Measurements from ENCODE around the gene TNFRSF14.
"Not testable (repeated sequence)": the region's sequence is repeated elsewhere in the genome, so short reads cannot be mapped to it uniquely, and the experiment has no call there.

The TNFRSF14 gene

GRCh38 chr1:2554621-2555387 is 1.4 kb upstream of the TNFRSF14 start:
- DNase-seq: peak; percentile 44

- DNase-seq: peak; percentile 65
Observed at GRCh38 chr1:2555634-2556276, 416 bp upstream of the TNFRSF14 start.

DNA sequence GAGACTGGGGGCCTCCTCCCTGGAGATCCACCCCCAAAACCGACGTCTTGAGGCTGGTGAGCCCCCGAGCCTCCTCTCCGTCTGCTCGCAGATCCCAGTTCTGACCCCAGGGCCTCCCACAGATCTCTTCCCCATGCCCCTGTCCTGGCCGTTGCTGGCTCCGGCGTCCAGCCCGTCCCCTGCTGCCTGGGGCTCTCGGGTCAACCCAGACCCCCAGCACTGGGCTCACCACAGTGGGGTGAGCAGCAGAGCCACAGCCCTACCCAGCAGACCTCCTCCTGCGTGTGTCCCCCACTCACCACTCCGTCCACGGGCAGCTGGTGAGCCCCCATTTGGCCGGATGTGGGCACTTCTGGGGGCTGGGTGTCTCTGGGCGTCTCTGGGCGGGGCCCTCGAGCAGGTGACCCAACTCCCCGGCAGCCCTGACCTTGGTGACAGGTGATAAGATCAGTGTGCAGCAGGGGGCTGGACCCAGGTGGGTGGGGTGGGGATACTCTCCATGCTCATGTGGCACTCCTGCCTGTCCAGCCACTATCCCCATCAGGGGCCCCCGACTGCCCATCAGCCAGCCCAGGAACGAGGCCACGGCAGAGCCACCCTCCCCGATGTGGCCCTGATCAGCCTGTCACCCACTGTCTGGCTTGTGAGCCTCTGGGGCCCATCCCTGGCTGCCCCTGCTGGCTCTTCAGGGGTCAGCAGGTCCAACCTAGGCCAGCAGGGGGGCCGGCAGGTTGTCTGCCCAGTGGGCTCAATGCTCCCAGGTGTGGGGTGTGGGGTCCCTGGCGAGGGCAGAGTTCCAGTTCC is 709 bp downstream of the TNFRSF14 start:
- DNase-seq: no peak

- no peak for DNase-seq
Observed at GRCh38 chr1:2557482-2558400, 1.6 kb downstream of the TNFRSF14 start.

DNA sequence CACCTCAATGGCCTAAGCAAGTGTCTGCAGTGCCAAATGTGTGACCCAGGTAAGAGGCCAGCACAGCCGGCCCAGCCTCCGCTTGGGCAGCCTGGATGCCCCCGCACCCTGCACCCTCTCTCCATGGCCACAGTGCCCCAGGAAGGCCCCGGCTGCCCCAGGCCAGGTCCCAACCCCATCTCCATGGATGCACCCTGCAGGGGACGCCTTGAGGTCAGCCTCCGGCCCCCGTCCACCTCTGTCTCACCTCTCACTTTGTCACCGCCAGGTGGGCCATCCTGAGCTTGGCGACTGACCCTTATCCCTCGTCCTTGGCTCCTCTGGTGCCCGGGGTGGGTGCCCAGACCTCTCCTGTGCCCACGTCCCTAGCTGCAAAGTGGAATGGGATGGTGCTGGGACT is 2.2 kb downstream of the TNFRSF14 start:
- no peak for DNase-seq

DNA sequence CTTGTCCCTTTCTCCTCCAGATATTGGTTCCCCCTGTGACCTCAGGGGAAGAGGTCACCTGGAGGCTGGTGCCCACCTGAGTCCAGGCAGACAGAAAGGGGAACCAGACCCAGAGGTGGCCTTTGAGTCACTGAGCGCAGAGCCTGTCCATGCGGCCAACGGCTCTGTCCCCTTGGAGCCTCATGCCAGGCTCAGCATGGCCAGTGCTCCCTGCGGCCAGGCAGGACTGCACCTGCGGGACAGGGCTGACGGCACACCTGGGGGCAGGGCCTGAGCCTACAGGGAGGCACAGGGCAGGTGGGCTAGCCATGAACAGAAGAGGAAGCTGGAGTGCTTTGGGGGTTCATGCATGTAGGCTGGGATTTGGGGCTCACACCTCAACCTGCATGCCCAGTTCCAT is 2.7 kb downstream of the TNFRSF14 start:
- no peak for DNase-seq

GRCh38 chr1:2559509-2560298 is 3.5 kb downstream of the TNFRSF14 start:
- no peak for DNase-seq

DNA sequence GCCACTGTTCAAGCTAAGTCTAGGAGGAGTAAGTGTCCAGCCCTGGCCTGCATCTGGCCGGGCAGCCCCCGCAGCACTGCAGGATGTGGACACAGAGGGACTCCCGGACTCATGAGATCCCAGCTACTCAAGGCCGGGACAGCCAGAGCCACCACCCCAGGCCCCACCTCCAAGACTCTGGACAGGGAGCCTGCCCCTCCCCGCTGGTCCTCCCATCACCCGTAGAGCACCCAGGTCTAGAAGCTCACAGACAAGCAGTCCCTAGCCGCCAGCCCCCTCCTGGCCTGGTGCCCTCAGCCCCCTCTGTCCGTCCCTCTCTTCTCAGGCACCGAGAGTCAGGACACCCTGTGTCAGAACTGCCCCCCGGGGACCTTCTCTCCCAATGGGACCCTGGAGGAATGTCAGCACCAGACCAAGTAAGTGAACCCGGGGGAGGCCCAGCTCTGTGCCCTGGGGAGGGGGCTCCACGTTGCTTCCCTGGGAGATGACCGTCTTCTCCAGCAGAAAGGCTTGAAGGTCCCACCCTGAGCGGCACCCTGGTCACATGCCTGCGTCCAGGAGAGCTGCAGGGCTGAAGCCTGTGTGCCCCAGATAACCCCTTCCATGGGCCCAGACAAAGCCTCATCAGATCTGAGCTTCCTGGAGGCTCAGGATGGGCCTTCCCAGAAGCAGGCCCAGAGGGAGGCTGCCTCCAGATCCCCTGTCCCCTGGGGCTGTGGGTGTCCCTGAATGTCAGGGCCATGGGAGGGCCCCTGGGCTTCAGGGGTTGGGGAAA is 4.3 kb downstream of the TNFRSF14 start:
- no peak for DNase-seq

DNA sequence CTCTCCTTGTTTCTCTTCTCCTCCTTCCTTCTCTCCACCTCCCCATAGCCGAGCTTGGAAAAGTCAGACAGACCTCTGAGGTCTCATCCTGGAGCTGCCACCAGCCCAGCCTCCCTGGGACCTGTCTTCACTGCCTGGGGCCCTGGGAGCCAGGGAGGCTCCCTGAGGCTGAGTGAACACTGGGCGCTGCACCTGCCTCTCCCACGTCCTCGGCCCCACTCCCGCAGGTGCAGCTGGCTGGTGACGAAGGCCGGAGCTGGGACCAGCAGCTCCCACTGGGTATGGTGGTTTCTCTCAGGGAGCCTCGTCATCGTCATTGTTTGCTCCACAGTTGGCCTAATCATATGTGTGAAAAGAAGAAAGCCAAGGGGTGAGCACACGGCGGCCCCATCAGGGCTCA is 5.3 kb downstream of the TNFRSF14 start:
- DNase-seq: no peak

DNA sequence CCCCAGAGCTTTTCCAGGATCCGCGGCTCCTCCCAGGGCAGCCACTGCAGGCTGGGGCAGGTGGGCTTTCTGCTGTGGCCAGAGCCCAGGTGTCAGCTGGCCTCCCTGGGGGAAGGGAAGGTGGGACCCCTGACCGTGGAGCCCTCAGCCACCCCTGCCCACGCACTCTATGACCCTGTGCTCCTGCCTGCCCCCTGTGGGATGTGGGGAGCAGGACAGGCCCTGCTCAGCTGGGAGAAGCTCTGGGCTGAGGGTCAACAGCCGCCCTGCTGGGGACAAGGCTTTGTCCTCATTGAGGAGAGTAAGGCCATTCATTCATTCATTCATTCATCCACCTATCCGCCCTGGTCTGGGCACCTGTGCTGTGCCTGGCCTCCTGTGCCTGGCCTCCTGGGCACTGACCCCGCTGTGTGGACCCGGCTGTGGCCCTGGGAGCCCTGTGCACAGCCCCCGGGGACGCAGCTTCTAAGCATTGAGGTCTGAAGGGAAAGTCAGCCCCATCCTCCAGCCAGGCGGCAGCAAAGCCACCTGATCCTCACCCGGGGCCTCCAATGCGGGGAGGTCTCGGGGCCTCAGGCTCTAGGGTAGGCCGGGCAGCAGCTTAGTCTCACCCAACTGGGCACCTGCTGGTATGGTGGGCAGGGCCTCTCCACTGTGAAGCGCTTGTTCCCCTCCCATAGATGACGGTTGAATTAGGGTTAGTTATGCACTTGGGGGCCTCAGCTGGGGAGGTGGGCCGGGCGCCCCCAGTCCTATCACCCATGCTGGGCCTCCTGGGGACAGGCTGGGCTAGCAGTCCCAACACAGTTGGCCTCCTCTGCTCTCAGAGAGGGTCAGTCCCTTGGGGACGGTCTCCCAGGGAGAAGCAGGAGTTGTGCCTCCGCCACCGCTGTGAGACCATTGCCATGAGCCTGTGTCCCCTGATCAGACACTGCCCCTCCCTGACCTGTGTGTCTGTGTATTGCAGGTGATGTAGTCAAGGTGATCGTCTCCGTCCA is 6.0 kb downstream of the TNFRSF14 start:
- DNase-seq: no peak

GRCh38 chr1:2563205-2563604 is 7.0 kb downstream of the TNFRSF14 start:
- no peak for DNase-seq

DNA sequence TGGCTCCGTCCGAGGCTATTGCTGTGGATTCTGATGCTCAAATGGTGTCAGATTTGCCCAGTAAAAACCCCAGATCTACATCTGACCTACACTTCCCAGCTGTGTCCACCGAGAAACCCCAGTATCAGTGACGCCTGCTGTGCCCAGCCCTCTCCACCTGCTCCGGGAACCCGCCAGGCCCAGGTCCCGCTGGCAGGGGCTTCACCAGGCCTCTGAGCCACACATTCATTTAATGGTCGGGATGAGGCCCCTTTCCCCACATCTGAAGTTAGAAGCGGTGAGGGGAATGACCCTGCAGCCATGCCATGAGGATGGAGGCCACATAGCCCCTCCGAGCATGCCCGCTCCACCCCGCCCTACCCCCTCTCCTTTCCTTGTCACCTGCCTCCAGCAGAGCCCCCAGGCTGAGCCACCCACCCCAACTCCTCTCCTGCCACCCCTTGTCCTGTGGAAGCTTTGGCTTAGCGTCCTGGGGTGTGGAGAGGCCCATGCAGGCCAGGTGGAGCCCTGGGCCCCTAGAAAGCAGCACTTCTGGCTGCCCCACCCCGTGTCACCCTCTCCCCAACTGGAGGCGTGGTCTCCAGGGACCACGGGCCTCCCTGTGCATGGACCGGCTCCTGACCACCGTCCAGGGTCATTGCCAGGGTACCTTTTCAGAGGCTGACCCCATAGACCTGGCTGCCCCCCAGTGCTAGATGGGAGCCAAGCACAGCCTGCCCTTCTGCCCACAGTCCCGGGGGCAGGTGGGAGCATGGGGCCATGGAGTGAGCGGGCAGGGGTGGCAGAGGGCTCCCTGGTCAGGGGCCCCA is 8.0 kb downstream of the TNFRSF14 start:
- DNase-seq: no peak

GRCh38 chr1:2564815-2565374 is 8.7 kb downstream of the TNFRSF14 start:
- DNase-seq: no peak

DNA sequence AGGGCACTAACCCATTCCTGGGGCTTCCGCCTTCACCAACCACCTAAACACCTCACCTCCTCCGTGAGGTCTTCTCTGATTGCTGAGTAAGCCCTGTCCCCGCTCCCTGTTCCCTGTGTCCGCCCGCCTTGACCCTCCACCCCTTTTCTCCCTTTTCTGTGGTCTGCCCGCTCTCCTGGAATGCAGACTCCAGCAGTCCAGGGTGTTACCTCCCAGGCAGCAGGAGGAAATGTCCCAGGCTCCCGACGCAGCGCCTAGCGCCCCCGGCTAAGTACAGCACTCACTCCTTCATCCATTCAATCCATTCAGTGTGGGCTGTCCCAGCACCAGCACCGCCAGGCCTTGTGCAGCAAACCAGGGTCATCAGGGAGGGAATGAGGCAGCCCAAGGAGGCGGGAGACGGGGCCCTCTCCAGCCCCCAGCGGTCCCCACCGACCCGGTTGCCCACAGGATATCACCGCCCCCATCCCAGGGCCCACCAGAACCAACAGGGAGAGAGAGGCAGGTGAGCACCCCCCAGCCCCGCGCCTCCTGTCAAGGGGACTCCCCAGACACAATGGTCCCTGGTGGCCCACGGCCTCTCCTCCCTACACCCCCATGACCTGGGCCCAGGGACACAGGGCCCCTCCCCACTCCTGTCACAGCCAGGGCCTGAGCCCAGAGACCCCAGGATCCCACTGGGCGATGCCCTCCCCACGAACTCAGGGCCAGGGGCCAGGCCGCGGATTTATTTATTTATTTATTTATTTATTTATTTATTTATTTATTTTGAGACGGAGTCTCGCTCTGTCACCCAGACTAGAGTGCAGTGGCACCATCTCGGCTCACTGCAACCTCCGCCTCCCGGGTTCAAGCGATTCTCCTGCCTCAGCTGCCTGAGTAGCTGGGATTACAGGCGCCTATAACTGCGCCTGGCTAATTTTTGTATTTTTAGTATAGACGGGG is 10.2 kb downstream of the TNFRSF14 start:
- no peak for DNase-seq

- no peak for DNase-seq
Observed at GRCh38 chr1:2567083-2567679, 11.0 kb downstream of the TNFRSF14 start.

DNA sequence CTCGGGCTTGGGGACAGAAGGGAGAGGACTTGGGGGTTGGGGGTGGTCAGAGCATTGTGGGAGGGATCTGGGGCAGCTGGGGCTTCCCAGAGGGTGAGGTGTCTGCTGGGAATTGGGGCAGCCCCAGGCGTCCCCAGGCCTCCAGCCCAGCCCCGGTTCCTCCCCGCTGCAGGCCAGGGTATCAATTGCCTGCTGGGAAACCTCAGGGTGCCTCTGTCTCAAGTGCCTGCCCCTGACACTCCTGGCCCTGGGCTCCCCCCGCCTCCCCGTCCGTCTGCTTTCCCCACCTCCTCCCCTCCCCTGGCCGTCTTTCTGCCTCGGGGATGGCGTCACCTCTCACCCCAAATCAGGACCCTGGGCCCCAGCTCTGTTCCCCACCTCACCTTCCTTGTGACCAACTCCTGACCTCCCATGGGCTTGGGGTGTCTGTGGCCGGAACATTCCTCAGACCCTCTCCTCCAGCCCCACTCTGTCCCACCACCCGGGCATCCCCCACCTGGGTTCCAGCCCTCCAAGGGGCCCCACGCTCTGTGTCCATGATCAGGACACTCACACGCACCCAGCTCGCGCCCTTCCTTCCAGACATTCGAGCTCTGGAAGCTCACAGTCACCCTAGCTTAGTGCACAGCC is 12.1 kb downstream of the TNFRSF14 start:
- not testable (repeated sequence) for DNase-seq

Measured in central memory CD4-positive, alpha-beta T cell (primary cell).